Measurements from ENCODE around the gene AGXT2.

Gene AGXT2

DNA sequence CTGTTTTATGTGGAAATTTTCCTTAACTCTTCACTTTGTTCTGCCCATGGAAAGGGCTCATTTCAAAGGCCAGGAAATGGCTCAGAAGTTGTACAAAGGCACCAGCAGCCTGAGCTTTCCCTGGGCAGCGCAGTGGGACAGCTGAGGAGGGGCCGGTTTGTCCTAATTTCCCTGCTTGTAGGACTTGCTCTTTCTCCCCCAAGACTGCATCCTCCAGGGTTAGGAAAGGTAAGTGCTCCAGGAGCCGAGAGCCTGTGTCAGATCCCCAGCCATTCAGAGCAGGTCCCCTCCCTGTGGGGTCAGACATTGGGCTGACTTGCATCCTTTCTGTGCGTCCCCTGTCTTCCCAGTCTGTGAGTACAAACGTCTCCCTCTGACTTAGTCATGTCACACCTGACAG is 43.5 kb downstream of the AGXT2 start:
- no peaks in the 10 kb centered on the region for H3K36me3 ChIP-seq (replicated peaks; ENCODE audit: insufficient read depth, low read length)
- no peaks in the 10 kb centered on the region for H3F3A ChIP-seq (ENCODE audit: insufficient read depth, low read length)
- no peak overlapping the region for H3K4me2 ChIP-seq (ENCODE audit: low read depth, low read length)
- H3K27ac ChIP-seq (ENCODE audit: low read length): no peak overlapping the region
- no peaks in the 10 kb centered on the region for H3K27me3 ChIP-seq (replicated peaks; ENCODE audit: insufficient read depth, low read length)
- no peaks in the 10 kb centered on the region for H3K9me2 ChIP-seq (replicated peaks; ENCODE audit: insufficient read depth, low read length)
- H3K9ac ChIP-seq (ENCODE audit: low read length): no peak overlapping the region
- no peak overlapping the region for H2AFZ ChIP-seq (ENCODE audit: low read length)
- no peaks in the 10 kb centered on the region for H3K9me3 ChIP-seq (replicated peaks; ENCODE audit: insufficient read depth, low read length)
- H3K4me3 ChIP-seq (ENCODE audit: low read length): no peak overlapping the region
- no peaks in the 10 kb centered on the region for H3K79me2 ChIP-seq (ENCODE audit: low read length)
- DNase-seq: no peak
- no peaks in the 10 kb centered on the region for H4K20me1 ChIP-seq (ENCODE audit: insufficient read depth, low read length)
- H3K4me1 ChIP-seq (ENCODE audit: low read length): peaks cover 12% of the 10 kb centered on the region; the same call in 1 of the 2 replicates
- TF ChIP-seq, protein P1, sequence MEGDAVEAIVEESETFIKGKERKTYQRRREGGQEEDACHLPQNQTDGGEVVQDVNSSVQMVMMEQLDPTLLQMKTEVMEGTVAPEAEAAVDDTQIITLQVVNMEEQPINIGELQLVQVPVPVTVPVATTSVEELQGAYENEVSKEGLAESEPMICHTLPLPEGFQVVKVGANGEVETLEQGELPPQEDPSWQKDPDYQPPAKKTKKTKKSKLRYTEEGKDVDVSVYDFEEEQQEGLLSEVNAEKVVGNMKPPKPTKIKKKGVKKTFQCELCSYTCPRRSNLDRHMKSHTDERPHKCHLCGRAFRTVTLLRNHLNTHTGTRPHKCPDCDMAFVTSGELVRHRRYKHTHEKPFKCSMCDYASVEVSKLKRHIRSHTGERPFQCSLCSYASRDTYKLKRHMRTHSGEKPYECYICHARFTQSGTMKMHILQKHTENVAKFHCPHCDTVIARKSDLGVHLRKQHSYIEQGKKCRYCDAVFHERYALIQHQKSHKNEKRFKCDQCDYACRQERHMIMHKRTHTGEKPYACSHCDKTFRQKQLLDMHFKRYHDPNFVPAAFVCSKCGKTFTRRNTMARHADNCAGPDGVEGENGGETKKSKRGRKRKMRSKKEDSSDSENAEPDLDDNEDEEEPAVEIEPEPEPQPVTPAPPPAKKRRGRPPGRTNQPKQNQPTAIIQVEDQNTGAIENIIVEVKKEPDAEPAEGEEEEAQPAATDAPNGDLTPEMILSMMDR (IDR thresholded peaks at IDR 0.05; ENCODE audit: low read length): no peak
- TF ChIP-seq EZH2 (optimal IDR thresholded peaks at IDR 0.05; ENCODE audit: low read depth, low read length): no peak
- no peak for TF ChIP-seq EZH2phosphoT487 (IDR thresholded peaks at IDR 0.05; ENCODE audit: low read length)

DNA sequence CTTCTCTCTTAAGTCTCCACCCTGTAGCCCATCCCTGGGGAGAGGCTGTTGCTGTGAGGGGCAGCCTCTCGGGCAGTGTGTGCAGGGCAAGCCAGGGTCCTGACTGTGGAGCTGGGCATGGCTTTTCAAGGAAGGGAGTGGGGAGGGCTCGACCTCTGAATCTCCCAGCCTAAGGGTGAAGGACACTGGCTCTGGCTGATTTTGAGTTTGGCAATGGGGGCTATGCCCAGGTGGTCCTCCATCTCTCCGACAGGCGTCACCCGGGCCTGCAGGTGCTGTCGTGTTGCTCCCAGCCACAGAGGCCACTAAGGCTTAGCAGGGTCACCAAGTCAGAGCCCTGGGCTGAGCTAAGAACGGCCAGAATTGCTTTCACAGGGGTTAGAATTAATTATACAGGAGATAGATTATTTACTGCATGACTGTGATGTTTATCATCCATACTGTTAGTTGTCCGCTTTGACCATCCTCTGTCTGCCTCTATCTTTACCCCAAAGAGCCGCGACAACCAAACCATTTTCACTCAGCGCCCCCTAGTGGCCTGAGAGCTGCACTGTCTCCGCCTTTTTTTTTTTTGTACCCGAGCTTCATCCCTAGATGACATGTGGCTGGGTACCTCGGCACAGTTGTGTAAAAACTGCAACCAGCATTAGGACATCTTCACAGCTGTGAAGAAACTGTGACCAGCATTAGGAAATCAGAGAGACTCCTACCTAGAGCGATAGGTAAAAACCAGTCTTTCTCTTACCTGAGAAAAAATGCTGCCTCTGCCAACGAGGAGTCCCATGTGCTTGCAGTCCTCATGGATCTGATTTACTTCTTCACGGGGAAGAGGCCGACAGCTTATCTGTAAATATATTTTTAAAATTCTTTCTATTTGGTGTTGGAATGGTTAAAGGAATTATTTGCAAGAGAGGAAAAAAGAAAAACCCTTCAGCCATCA is 44.5 kb downstream of the AGXT2 start:
- TF ChIP-seq, protein P1 (IDR thresholded peaks at IDR 0.05; ENCODE audit: low read length): peak; percentile 91
- TF ChIP-seq EZH2 (optimal IDR thresholded peaks at IDR 0.05; ENCODE audit: low read depth, low read length): no peak
- no peak for TF ChIP-seq EZH2phosphoT487 (IDR thresholded peaks at IDR 0.05; ENCODE audit: low read length)
- Histone ChIP-seq H3K9me2 (replicated peaks; ENCODE audit: insufficient read depth, low read length) (no peaks in the 10 kb centered on the region), H3K27me3 (replicated peaks; ENCODE audit: insufficient read depth, low read length) (no peaks in the 10 kb centered on the region), H3K27ac (ENCODE audit: low read length) (no peak overlapping the region), H4K20me1 (ENCODE audit: insufficient read depth, low read length) (no peaks in the 10 kb centered on the region), H3K9me3 (replicated peaks; ENCODE audit: insufficient read depth, low read length) (no peaks in the 10 kb centered on the region), H3K4me2 (ENCODE audit: low read depth, low read length) (no peak overlapping the region), H2AFZ (ENCODE audit: low read length) (no peak overlapping the region), H3K36me3 (replicated peaks; ENCODE audit: insufficient read depth, low read length) (no peaks in the 10 kb centered on the region), H3F3A (ENCODE audit: insufficient read depth, low read length) (no peaks in the 10 kb centered on the region), H3K79me2 (ENCODE audit: low read length) (no peaks in the 10 kb centered on the region), H3K4me1 (ENCODE audit: low read length) (peaks cover 12% of the 10 kb centered on the region; the same call in 1 of the 2 replicates), H3K4me3 (ENCODE audit: low read length) (no peak overlapping the region), H3K9ac (ENCODE audit: low read length) (no peak overlapping the region)
- peak; percentile 73 for DNase-seq

DNA sequence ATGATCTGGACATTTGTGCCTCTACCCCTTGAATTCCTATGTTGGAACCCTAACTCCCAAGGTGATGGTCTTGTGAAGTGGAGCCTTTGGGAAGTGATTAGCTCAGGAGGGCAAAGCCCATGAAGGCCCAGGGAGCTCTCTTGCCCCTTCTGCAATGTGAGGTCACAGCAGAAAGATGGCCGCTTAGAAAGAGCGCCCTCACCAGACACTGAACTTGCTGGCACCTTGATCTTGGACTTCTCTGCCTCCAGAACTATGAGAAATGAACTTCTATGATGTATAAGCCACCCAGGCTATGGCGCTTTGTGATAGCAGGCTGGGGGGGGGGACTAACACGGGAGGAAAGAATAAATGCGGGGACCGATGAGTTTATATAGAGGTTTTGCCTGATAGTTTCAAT is 45.3 kb downstream of the AGXT2 start:
- H3K27me3 ChIP-seq (replicated peaks; ENCODE audit: insufficient read depth, low read length): no peaks in the 10 kb centered on the region
- no peaks in the 10 kb centered on the region for H3K9me2 ChIP-seq (replicated peaks; ENCODE audit: insufficient read depth, low read length)
- no peak overlapping the region for H3K27ac ChIP-seq (ENCODE audit: low read length)
- H3F3A ChIP-seq (ENCODE audit: insufficient read depth, low read length): no peaks in the 10 kb centered on the region
- H3K9ac ChIP-seq (ENCODE audit: low read length): no peak overlapping the region
- no peaks in the 10 kb centered on the region for H3K9me3 ChIP-seq (replicated peaks; ENCODE audit: insufficient read depth, low read length)
- H4K20me1 ChIP-seq (ENCODE audit: insufficient read depth, low read length): no peaks in the 10 kb centered on the region
- H3K4me3 ChIP-seq (ENCODE audit: low read length): no peak overlapping the region
- H3K36me3 ChIP-seq (replicated peaks; ENCODE audit: insufficient read depth, low read length): no peaks in the 10 kb centered on the region
- no peak overlapping the region; the same call in 1 of the 2 replicates for H3K4me2 ChIP-seq (ENCODE audit: low read depth, low read length)
- TF ChIP-seq EZH2 (optimal IDR thresholded peaks at IDR 0.05; ENCODE audit: low read depth, low read length) (no peak), EZH2phosphoT487 (IDR thresholded peaks at IDR 0.05; ENCODE audit: low read length) (no peak)
- TF ChIP-seq, protein P1 (IDR thresholded peaks at IDR 0.05; ENCODE audit: low read length): no peak
- H3K79me2 ChIP-seq (ENCODE audit: low read length): no peaks in the 10 kb centered on the region
- DNase-seq: no peak
- H3K4me1 ChIP-seq (ENCODE audit: low read length): peaks cover 12% of the 10 kb centered on the region; the same call in 1 of the 2 replicates
- no peak overlapping the region for H2AFZ ChIP-seq (ENCODE audit: low read length)

All from MM.1S (cell line).